ENCODE results near the gene TMEM200C.
"Not testable (repeated sequence)": the region's sequence is repeated elsewhere in the genome, so short reads cannot be mapped to it uniquely, and the experiment has no call there.

Gene TMEM200C

GRCh38 chr18:5892823-5893431 is 2.4 kb downstream of the TMEM200C start:
- H3K4me3 ChIP-seq (ENCODE audit: low read depth, low read length), result no peak overlapping the region

DNA sequence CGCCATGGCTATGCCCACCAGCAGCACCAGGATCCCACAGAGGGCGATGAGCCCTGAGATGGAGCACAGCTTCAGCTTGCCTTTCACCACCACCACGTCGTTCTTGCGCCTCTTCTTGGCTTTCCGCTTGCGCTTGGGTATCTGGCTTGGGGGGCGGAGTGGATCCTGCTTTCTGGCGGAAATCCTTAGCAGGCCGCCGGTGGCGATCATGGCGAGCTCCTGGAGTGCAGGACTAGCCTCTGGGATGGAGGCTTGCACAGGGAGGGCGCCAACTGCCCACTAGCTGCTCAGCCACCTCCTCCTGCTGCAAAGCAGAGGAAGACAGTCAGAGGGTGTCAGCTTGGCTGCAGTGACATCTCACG is 3.5 kb downstream of the TMEM200C start:
- H3K4me3 ChIP-seq (ENCODE audit: low read depth, low read length), result no peak overlapping the region

GRCh38 chr18:5891184-5891853 is 4.0 kb downstream of the TMEM200C start:
- peak overlapping the region; percentile 36 for H3K4me3 ChIP-seq (ENCODE audit: low read depth, low read length)

- peak overlapping the region; percentile 40 for H3K4me3 ChIP-seq (ENCODE audit: low read depth, low read length)
These were observed 4.8 kb downstream of the TMEM200C start for GRCh38 chr18:5890331-5891183.

DNA sequence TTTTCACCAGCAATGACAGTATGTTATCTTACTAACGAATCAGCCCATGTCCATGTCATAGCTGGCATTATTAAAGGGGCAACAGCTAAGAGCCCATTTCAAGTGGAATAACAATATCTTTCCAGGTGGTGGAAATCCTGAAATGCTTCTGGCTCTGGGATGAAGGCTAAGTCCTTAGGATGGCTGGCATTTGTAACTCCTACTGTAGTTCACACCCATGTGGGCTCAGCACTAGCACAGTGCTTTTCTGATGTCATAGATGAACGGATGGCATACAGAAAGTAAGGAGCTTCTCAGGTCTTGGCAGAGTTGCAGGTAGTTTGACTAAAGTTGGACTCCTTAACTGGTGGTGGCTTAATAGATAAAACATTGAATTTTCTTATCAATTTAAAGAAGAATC is 10.0 kb downstream of the TMEM200C start:
- H3K4me3 ChIP-seq (ENCODE audit: low read depth, low read length), result no peak overlapping the region

DNA sequence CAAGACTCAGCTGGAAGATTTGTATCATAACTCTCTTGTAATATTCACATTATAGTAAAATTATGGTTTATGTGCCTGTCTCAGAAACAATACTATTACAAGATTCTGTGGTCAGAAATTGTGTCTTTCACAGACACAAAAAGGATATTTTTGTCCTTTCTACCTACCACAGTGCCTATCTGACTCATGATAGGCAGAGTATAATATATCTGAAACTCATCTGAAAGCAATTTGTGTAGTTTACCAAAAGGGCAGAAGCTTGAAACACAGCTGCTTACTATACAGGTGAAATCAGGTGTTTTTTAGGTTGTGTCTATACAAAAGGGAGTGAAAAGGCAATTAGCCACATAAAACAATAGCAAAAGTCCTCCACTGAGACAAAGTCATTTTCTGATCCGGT is 10.9 kb downstream of the TMEM200C start:
- no peak overlapping the region for H3K4me3 ChIP-seq (ENCODE audit: low read depth, low read length)

- no peak overlapping the region for H3K4me3 ChIP-seq (ENCODE audit: low read depth, low read length)
These were observed 15.8 kb downstream of the TMEM200C start for GRCh38 chr18:5879479-5879882.

- no peak overlapping the region for H3K4me3 ChIP-seq (ENCODE audit: low read depth, low read length)
These were observed 18.4 kb downstream of the TMEM200C start for GRCh38 chr18:5876891-5877290.

DNA sequence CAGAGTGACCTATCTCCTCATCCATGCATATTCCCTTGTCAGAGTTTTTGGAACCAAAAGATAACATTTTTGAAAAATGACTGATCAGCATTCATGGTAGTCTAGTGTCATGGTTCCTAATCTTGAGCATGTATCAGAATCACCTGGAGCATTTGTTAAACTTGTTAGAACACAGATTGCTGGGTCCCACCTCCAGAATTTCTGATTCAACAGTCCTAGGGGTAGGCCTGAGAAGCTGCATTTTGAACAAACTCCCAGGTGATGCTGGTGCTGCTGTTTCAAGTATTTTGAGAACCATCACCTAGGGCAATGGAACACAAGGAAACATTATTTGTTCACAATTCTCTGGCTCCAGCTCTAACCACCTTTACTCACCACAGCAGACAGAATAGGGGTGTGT is 21.0 kb downstream of the TMEM200C start:
- no peak overlapping the region for H3K4me3 ChIP-seq (ENCODE audit: low read depth, low read length)

GRCh38 chr18:5872886-5873285 is 22.4 kb downstream of the TMEM200C start:
- H3K4me3 ChIP-seq (ENCODE audit: low read depth, low read length), result no peak overlapping the region

- H3K4me3 ChIP-seq (ENCODE audit: low read depth, low read length), result no peak overlapping the region
These were observed 23.9 kb downstream of the TMEM200C start for GRCh38 chr18:5871426-5871825.

GRCh38 chr18:5868218-5868854 is 27.0 kb downstream of the TMEM200C start:
- H3K4me3 ChIP-seq (ENCODE audit: low read depth, low read length), result no peak overlapping the region

- H3K4me3 ChIP-seq (ENCODE audit: low read depth, low read length), result no peak overlapping the region
These were observed 29.8 kb downstream of the TMEM200C start for GRCh38 chr18:5865521-5865920.

- not testable (repeated sequence) for H3K4me3 ChIP-seq (ENCODE audit: low read depth, low read length)
These were observed 33.2 kb downstream of the TMEM200C start for GRCh38 chr18:5862127-5862526.

GRCh38 chr18:5857180-5857579 is 38.1 kb downstream of the TMEM200C start:
- no peak overlapping the region for H3K4me3 ChIP-seq (ENCODE audit: low read depth, low read length)

- no peak overlapping the region for H3K4me3 ChIP-seq (ENCODE audit: low read depth, low read length)
These were observed 42.1 kb downstream of the TMEM200C start for GRCh38 chr18:5853253-5853652.

DNA sequence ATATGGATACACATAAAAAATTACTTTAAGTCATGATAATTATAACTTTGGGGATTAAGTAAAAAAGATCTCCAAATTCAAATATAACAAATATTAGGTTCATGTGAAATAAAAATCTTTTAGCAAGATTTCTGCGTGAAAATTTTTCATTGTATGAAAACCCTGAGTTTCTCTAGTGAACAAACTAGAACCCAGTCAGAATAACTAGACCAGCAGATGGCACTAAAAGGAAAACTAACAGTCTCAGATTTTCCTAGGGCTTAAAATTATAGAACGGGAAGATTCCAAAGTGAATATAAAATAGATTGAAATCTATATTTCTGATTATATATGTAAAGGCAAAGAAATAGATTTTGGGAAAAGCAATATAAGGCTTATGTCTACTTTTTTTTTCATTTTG is 43.3 kb downstream of the TMEM200C start:
- no peak overlapping the region for H3K4me3 ChIP-seq (ENCODE audit: low read depth, low read length)

DNA sequence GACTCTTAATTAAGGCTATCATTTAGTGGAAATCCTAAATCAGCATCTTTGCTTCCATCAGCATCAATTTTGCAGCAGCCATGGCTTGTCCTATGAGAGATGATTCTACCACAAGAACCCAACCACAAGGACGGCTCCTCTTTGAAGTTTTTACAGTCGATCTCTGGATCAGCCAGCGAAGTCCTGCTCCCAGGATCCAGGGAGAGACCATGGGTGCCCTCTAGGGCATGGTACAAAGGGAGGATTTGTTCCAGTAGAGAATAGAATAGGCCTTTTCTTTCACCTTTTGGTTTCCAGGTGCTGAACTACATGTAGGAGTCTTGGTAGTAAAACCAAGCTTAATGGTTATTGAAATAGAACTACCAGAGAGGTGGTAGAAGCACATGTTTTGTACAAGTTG is 52.7 kb downstream of the TMEM200C start:
- H3K4me3 ChIP-seq (ENCODE audit: low read depth, low read length), result no peak overlapping the region

DNA sequence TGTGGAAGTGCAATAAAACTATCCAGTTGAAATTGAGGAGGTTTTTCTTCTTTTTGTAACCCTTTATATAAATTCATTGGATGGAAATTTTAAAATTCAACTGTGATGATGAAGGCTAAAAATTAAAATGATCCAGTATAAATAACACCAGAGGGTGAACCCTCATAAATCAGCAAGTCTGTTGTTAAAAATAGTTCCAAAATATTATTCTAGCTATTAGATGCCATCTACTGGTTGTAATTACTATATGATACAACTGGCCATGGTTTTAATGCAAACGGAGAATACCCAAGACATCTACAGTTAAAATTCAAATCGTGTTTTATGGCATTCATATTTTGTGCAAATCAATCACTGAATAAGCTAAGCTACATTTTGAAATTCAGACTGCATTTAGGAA is 53.8 kb downstream of the TMEM200C start:
- no peak overlapping the region for H3K4me3 ChIP-seq (ENCODE audit: low read depth, low read length)

- no peak overlapping the region for H3K4me3 ChIP-seq (ENCODE audit: low read depth, low read length)
These were observed 54.8 kb downstream of the TMEM200C start for GRCh38 chr18:5840547-5840946.

GRCh38 chr18:5840025-5840424 is 55.3 kb downstream of the TMEM200C start:
- H3K4me3 ChIP-seq (ENCODE audit: low read depth, low read length), result no peak overlapping the region

DNA sequence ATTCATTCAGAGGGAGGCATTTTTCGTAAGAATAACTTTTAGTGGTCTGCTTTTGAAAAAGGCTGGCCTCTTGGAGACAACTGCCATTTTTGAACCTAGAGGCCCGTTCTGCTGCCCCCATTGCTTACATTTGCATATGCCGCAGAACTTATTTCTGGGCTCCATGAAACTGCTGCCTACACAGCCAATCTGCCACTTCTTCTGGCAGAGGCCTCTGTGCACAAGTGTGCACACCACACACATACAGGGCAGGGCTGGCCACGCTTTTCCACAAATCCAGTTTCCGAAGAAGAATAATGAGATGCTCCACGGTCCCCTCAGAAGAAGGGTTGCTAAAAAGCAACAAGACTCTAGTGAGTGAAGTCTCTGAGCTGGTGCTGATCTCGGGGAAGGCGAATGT is 56.2 kb downstream of the TMEM200C start:
- no peak overlapping the region for H3K4me3 ChIP-seq (ENCODE audit: low read depth, low read length)
